Measurements from ENCODE around the gene C16orf89. TPM values are rescaled to one million over a fixed set of nuclear protein-coding genes. Genes with fewer than 3 reads are reported as not detected.
"Not testable (repeated sequence)": the region's sequence is repeated elsewhere in the genome, so short reads cannot be mapped to it uniquely, and the experiment has no call there.

C16orf89 gene
- total RNA-seq, 1 experiment from 2014 or later, result not detected

DNA sequence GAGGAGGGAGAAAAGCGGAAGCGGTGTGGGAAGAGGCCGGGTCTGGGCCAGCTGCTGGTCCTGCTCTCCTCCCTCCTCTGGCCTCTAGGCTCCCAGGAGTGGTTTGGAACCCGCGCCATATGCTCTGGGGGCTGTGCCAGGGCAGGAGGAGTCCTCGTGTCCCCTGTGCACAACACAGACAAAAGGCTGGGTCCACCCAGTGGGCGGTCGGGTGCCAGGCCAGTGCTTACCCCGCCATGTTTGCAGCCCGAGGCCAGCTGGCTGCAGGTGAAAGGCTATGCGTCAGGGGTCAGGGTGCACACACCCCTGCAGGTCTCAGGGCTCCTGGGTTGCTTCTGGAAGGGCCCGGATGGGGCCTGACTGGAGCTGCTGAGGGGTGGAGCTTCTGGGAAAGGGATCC lies 14.7 kb upstream of the C16orf89 start:
- H2AFZ ChIP-seq (ENCODE audit: low read length); POLR2A ChIA-PET (ENCODE audit: unreplicated experiment); H3K79me2 ChIP-seq (ENCODE audit: low read length); H3K9ac ChIP-seq (ENCODE audit: low read length); H3K4me2 ChIP-seq (ENCODE audit: low read length); ATAC-seq; BruUV-seq (replicated peaks); CTCF ChIA-PET; intact Hi-C loops (cut with micrococcal nuclease); H3K9me2 ChIP-seq (replicated peaks; ENCODE audit: low read length); H3K27me3 ChIP-seq (ENCODE audit: low read length); H3K4me3 ChIP-seq (ENCODE audit: low read length); DNase-seq; H3K27ac ChIP-seq (ENCODE audit: low read length); H4K20me1 ChIP-seq (ENCODE audit: low read length); H3K9me3 ChIP-seq (ENCODE audit: low read length); H3F3A ChIP-seq (ENCODE audit: low read length, unreplicated experiment); H3K4me1 ChIP-seq (ENCODE audit: insufficient read depth, low read length); H3K36me3 ChIP-seq (ENCODE audit: low read depth, low read length): not testable (repeated sequence)

DNA sequence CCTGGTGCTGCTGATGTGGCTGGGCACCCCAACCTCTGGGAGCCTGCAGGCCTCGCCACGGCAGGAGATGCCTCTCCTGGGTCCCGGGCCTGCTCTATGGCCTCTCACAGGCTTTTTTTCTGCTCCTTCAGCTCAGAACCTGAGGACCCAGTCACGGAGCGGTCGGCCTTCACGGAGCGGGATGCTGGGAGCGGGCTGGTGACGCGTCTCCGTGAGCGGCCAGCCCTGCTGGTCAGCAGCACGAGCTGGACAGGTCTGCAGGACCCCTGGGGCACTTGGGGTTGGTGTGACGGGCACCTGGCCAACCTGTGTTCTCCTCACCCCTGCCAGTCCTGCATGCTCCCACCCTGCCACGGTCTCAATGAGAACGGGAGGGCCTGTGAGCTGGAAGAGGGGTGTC lies 12.9 kb upstream of the C16orf89 start:
- DNase-seq, result no peak
- Histone ChIP-seq H3K9ac (ENCODE audit: low read length) (no peak overlapping the region), H3K4me3 (ENCODE audit: low read length) (no peak overlapping the region), H3K27ac (ENCODE audit: low read length) (no peak overlapping the region), H3K9me2 (replicated peaks; ENCODE audit: low read length) (no peaks in the 10 kb centered on the region), H3F3A (ENCODE audit: low read length, unreplicated experiment) (no peaks in the 10 kb centered on the region), H3K4me2 (ENCODE audit: low read length) (no peak overlapping the region), H3K4me1 (ENCODE audit: insufficient read depth, low read length) (no peaks in the 10 kb centered on the region), H4K20me1 (ENCODE audit: low read length) (no peaks in the 10 kb centered on the region), H2AFZ (ENCODE audit: low read length) (no peak overlapping the region), H3K27me3 (ENCODE audit: low read length) (no peaks in the 10 kb centered on the region), H3K79me2 (ENCODE audit: low read length) (no peaks in the 10 kb centered on the region), H3K36me3 (ENCODE audit: low read depth, low read length) (no peaks in the 10 kb centered on the region), H3K9me3 (ENCODE audit: low read length) (no peaks in the 10 kb centered on the region)
- ChIA-PET POLR2A (ENCODE audit: unreplicated experiment) (no interaction called here), CTCF (no interaction called here)
- no peak for ATAC-seq
- intact Hi-C loops (cut with micrococcal nuclease), result no loop called here
- BruUV-seq (replicated peaks), result no TSS peak
- TF ChIP-seq EZH2phosphoT487 (IDR thresholded peaks at IDR 0.05; ENCODE audit: borderline replicate concordance, low read length), result no peak
- TF ChIP-seq, protein P1, sequence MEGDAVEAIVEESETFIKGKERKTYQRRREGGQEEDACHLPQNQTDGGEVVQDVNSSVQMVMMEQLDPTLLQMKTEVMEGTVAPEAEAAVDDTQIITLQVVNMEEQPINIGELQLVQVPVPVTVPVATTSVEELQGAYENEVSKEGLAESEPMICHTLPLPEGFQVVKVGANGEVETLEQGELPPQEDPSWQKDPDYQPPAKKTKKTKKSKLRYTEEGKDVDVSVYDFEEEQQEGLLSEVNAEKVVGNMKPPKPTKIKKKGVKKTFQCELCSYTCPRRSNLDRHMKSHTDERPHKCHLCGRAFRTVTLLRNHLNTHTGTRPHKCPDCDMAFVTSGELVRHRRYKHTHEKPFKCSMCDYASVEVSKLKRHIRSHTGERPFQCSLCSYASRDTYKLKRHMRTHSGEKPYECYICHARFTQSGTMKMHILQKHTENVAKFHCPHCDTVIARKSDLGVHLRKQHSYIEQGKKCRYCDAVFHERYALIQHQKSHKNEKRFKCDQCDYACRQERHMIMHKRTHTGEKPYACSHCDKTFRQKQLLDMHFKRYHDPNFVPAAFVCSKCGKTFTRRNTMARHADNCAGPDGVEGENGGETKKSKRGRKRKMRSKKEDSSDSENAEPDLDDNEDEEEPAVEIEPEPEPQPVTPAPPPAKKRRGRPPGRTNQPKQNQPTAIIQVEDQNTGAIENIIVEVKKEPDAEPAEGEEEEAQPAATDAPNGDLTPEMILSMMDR (conservative IDR thresholded peaks at IDR 0.05; ENCODE audit: low read depth, low read length), result no peak
- no peak for TF ChIP-seq EZH2 (IDR thresholded peaks at IDR 0.05; ENCODE audit: low read length, unreplicated experiment)

DNA sequence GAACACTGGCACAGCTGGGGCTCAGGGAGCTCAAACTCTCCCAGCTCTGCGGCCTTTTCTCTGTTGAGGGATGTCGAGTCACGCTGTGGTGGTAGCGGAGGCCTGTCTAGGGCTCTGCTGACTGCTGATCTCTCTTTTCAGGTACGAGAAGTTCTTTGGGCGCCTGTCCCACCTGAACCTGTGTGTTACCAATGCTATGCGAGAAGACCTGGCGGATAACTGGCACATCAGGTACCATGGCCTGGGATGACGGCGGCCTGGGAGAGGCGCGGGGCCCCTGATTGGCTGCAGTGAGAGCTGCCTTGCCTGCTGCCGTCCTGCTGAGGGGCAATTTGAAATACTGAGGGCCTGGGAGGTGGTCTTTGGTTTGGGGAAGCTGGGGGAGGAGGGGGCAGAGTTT lies 11.5 kb upstream of the C16orf89 start:
- no peak for ATAC-seq
- intact Hi-C loops (cut with micrococcal nuclease), result no loop called here
- no peak overlapping the region for H3K9ac ChIP-seq (ENCODE audit: low read length)
- peaks cover 10% of the 10 kb centered on the region for H3K4me1 ChIP-seq (ENCODE audit: insufficient read depth, low read length)
- no peak overlapping the region for H3K27ac ChIP-seq (ENCODE audit: low read length)
- H3K79me2 ChIP-seq (ENCODE audit: low read length), result peaks cover 12% of the 10 kb centered on the region
- no peaks in the 10 kb centered on the region for H3K36me3 ChIP-seq (ENCODE audit: low read depth, low read length)
- BruUV-seq (replicated peaks), result no TSS peak
- no peaks in the 10 kb centered on the region for H3F3A ChIP-seq (ENCODE audit: low read length, unreplicated experiment)
- TF ChIP-seq EZH2phosphoT487 (IDR thresholded peaks at IDR 0.05; ENCODE audit: borderline replicate concordance, low read length), result no peak
- TF ChIP-seq, protein P1 (conservative IDR thresholded peaks at IDR 0.05; ENCODE audit: low read depth, low read length), result no peak
- no peak for TF ChIP-seq EZH2 (IDR thresholded peaks at IDR 0.05; ENCODE audit: low read length, unreplicated experiment)
- no peak overlapping the region for H2AFZ ChIP-seq (ENCODE audit: low read length)
- H3K27me3 ChIP-seq (ENCODE audit: low read length), result no peaks in the 10 kb centered on the region
- H3K9me3 ChIP-seq (ENCODE audit: low read length), result no peaks in the 10 kb centered on the region
- ChIA-PET CTCF (no interaction called here), POLR2A (ENCODE audit: unreplicated experiment) (no interaction called here)
- H4K20me1 ChIP-seq (ENCODE audit: low read length), result no peaks in the 10 kb centered on the region
- no peak for DNase-seq
- H3K4me2 ChIP-seq (ENCODE audit: low read length), result no peak overlapping the region
- no peak overlapping the region for H3K4me3 ChIP-seq (ENCODE audit: low read length)
- H3K9me2 ChIP-seq (replicated peaks; ENCODE audit: low read length), result no peaks in the 10 kb centered on the region
